ENCODE measurements around the gene PHOSPHO1. TPM values are rescaled to one million over a fixed set of nuclear protein-coding genes. Genes with fewer than 3 reads are reported as not detected.

The PHOSPHO1 gene
- total and polyA plus RNA-seq, 8 donors: 0.19 to 0.28 (median 0.22) TPM; not detected in 5

- intact Hi-C loops (cut with DNase I): no loop called here
- Histone ChIP-seq H3K27me3 (peaks cover 0 to 15% (median 4%) of the 10 kb centered on the region in 4 donors), H3K4me1 (peaks cover 0 to 4% (median 1%) of the 10 kb centered on the region in 3 donors), H3K9me3 (no peaks in the 10 kb centered on the region), H3K27ac (no peak overlapping the region), H3K36me3 (no peaks in the 10 kb centered on the region), H3K4me3 (no peak overlapping the region)
- FAIRE-seq: no peak
- no peak for DNase-seq
- WGBS, 2 donors: 50 to 65% methylated on average over 6 of the region's 6 CpGs
- ATAC-seq: no peak
- TF ChIP-seq, protein P1, sequence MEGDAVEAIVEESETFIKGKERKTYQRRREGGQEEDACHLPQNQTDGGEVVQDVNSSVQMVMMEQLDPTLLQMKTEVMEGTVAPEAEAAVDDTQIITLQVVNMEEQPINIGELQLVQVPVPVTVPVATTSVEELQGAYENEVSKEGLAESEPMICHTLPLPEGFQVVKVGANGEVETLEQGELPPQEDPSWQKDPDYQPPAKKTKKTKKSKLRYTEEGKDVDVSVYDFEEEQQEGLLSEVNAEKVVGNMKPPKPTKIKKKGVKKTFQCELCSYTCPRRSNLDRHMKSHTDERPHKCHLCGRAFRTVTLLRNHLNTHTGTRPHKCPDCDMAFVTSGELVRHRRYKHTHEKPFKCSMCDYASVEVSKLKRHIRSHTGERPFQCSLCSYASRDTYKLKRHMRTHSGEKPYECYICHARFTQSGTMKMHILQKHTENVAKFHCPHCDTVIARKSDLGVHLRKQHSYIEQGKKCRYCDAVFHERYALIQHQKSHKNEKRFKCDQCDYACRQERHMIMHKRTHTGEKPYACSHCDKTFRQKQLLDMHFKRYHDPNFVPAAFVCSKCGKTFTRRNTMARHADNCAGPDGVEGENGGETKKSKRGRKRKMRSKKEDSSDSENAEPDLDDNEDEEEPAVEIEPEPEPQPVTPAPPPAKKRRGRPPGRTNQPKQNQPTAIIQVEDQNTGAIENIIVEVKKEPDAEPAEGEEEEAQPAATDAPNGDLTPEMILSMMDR (IDR thresholded peaks at IDR 0.05): no peak
These were observed 1.3 kb downstream of the PHOSPHO1 start for GRCh38 chr17:49229076-49229804.

GRCh38 chr17:49227436-49228261 lies 2.9 kb downstream of the PHOSPHO1 start:
- no peak overlapping the region for H3K27ac ChIP-seq
- peak; percentile 54 to 74 (median 64) for ATAC-seq
- no peak for FAIRE-seq
- TF ChIP-seq, protein P1 (IDR thresholded peaks at IDR 0.05): peak; percentile 73 to 84 (median 79)
- H3K9me3 ChIP-seq: no peaks in the 10 kb centered on the region
- 10 to 12% methylated on average over 5 of the region's 5 CpGs for WGBS, 2 donors
- intact Hi-C loops (cut with DNase I): no loop called here
- H3K4me3 ChIP-seq: no peak overlapping the region
- DNase-seq: peak; percentile 54 to 88 (median 74)
- H3K36me3 ChIP-seq: no peaks in the 10 kb centered on the region
- peaks cover 0 to 17% (median 4%) of the 10 kb centered on the region in 4 donors for H3K27me3 ChIP-seq
- H3K4me1 ChIP-seq: peaks cover 0 to 8% (median 8%) of the 10 kb centered on the region in 3 donors

DNA sequence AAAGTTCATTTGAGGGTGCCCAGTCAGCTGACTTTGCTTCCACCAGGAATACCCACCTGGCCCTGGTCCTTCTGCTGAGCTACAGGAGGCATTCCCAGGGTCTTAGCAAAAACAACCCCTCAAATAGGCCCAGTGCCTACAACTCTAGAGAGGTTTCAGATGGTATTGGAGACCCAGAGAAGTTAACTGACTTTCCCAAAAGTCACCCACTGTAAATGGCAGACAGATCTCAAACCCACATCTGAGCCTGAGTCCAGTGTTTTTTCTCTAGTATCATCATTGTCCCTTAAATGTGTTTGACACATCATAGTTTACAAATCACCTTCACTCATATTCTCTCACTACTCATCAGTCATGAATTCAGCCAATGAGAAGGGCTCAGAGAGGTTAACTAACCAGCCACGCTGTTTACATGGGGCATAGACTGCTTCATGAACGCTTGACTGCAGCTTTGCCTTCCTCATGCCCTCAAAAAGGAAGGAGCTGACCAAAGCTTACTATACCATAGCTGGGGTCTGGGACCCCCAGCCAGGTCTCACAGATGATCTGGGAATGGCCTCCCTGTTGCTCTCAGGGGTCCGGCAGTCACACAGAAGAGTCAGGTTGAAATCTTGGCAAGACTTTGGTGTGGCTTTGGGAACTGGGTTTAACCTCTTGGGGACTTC lies 3.7 kb downstream of the PHOSPHO1 start:
- TF ChIP-seq, protein P1 (IDR thresholded peaks at IDR 0.05): no peak
- FAIRE-seq (no peak), ATAC-seq (no peak), DNase-seq (no peak)
- Histone ChIP-seq H3K36me3 (no peaks in the 10 kb centered on the region), H3K27ac (no peak overlapping the region), H3K9me3 (no peaks in the 10 kb centered on the region), H3K4me1 (peaks cover 0 to 8% (median 8%) of the 10 kb centered on the region in 3 donors), H3K4me3 (no peak overlapping the region), H3K27me3 (peaks cover 0 to 19% (median 4%) of the 10 kb centered on the region in 4 donors)
- 41 to 65% methylated on average over 3 of the region's 3 CpGs for WGBS, 2 donors
- intact Hi-C loops (cut with DNase I): no loop called here

DNA sequence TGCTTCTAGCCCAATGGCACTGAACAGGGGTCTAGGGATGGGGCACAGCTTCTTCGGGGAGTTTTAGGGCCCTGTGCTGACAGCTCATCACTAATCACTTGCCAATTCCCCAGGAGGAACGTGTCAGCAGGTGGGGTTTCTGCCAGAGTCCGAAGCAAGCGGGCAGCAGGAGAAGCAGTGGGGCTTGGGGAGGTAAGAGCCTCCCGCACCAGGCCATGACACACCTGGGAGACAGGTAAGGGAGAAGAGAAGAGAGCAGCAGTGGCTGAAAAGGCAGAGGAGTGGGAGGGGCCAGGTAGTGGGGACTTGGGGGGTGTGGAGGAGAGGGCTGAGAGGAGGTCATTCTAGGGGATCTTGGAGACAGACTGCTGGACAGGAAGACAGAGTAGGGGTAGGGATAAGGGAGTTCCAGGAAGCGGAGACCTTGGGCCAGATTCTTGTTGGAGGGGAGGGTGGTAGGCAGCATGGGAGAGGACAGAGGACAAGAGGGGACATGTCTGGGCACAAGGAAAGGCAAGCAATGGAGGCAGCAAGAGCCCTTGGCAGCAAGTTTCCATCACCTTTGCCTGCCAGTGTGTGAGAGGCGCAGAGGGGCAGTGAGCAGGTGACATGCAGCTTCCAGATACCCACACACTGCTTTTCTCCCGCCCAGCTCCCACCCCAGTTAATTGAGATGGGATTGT lies 4.9 kb downstream of the PHOSPHO1 start:
- Histone ChIP-seq H3K27me3 (peaks cover 0 to 19% (median 4%) of the 10 kb centered on the region in 4 donors), H3K9me3 (no peaks in the 10 kb centered on the region), H3K27ac (no peak overlapping the region), H3K4me1 (peaks cover 0 to 8% (median 8%) of the 10 kb centered on the region in 3 donors), H3K4me3 (no peak overlapping the region), H3K36me3 (no peaks in the 10 kb centered on the region)
- no peak for FAIRE-seq
- TF ChIP-seq, protein P1 (IDR thresholded peaks at IDR 0.05): no peak
- intact Hi-C loops (cut with DNase I): no loop called here
- DNase-seq: no peak
- ATAC-seq: no peak
- 74 to 78% methylated on average over 7 to 8 of the region's 8 CpGs for WGBS, 2 donors

Measured in pancreas (tissue), 10 donors.